Forelimb muscle (tissue), 1 donor: Measurements from ENCODE around the gene SNAPC4. TPM values are rescaled to one million over a fixed set of nuclear protein-coding genes. Genes with fewer than 3 reads are reported as not detected.
"Not testable (repeated sequence)": the region's sequence is repeated elsewhere in the genome, so short reads cannot be mapped to it uniquely, and the experiment has no call there.

ENCODE experiments used
- DNase-seq: peaks from one replicate; pipeline ENCODE4 v3.0.0-alpha.2; 2013; ENCODE audit warnings: low read depth
- polyA plus RNA-seq: library from polyadenylated mRNA; unstranded; fragments of 120-200 nt; gene quantifications from one replicate; pipeline ENCODE4 v1.2.1, GENCODE V29; 2013; ENCODE audit not compliant: insufficient read length

Gene SNAPC4
- polyA plus RNA-seq, 1 donor, result 5.4 TPM

GRCh38 chr9:136410500-136411287 lies 10.7 kb upstream of the SNAPC4 start, which contains the start of the genes ENTR1 and PMPCA:
Gene ENTR1 (minus strand): TSS chr9:136410614. CDS start chr9:136410397, 217 bp downstream.
Gene PMPCA (plus strand): TSS chr9:136410658. CDS start chr9:136410669, 11 bp downstream.
- peak; percentile 62 for DNase-seq

DNA sequence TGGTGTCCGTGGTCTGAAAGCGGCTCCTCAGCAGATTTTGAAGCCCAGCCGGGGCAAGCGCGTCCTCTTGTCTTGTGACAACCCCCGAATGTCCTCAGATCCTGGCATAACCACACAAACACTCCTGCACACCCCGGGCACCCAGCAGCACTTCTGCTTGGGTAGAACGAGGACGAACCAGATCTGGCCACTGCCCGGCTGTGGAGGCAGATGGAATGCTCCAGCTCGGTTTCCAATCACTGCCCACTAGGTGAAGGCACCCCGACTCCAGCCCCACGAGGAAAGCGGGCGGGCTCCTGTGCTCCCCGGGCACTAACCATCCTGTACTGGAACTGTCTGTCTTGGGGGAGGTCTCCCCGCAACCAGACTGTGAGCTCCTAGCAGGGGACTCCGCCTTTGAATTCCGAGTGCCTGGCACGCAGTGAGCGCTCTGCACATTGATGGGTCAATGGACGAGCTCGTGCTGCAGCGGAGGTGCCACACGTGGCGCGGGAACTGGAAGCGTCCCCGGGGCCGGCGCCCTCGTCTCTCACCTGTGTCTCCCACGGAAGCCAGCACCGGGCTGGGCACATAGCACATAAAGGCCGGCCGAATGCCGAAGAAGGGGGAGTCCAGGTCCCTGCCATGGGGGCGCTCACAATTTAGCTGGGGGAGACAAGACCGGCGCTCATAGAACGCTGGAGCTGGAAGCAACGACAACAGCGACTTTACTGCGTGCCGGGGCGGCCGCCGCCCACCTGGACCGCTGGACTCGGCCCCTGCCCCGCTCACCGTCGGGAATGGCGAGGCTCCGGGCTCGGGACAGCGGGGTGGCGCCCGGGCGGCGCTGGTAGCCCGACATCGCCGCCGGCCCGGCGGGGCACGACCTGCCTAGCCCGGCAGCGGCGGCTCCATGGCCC lies 9.8 kb upstream of the SNAPC4 start:
- no peak for DNase-seq

DNA sequence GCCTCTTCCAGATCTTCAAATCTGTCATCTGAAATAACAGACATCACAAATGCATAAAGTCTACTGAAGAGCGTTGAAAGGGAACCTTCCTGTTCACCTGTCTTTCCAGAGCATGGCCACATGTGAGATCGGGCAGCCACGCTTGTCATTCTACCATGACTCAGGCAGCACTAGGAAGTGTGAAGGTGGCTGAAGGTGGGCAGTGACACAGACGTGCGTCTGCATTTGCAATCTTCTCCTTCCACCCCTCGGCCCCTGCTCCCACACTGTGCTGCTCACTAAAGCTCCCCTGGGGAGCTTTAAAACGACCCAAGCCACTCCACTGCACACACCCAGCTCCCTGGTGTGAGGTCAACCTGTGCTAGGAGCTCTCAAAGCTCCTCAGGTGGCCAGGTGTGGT lies 7.9 kb upstream of the SNAPC4 start:
- DNase-seq, result no peak

GRCh38 chr9:136407061-136407460 lies 7.1 kb upstream of the SNAPC4 start:
- not testable (repeated sequence) for DNase-seq

DNA sequence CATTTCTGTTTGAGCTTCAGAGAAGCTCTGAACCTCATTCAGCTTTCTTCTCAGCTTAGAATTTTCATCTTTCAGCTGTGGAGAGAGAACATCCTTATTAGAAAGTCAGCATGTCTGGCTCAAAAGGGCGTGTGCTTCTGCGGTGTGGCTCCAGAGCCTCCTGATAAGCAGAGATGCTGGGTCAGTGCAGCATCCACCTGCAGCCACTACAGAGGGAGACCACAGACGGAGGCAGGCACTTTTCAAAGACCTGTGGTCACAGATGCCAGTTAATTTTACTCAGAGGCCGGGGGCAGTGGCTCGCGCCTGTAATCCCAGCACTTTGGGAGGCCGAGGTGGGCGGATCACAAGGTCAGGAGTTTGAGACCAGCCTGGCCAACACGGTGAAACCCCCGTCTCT lies 5.9 kb upstream of the SNAPC4 start:
- DNase-seq, result not testable (repeated sequence)

- DNase-seq, result no peak
Measured at GRCh38 chr9:136405481-136405880, 5.5 kb upstream of the SNAPC4 start.

GRCh38 chr9:136404801-136405136 lies 4.8 kb upstream of the SNAPC4 start:
- no peak for DNase-seq

DNA sequence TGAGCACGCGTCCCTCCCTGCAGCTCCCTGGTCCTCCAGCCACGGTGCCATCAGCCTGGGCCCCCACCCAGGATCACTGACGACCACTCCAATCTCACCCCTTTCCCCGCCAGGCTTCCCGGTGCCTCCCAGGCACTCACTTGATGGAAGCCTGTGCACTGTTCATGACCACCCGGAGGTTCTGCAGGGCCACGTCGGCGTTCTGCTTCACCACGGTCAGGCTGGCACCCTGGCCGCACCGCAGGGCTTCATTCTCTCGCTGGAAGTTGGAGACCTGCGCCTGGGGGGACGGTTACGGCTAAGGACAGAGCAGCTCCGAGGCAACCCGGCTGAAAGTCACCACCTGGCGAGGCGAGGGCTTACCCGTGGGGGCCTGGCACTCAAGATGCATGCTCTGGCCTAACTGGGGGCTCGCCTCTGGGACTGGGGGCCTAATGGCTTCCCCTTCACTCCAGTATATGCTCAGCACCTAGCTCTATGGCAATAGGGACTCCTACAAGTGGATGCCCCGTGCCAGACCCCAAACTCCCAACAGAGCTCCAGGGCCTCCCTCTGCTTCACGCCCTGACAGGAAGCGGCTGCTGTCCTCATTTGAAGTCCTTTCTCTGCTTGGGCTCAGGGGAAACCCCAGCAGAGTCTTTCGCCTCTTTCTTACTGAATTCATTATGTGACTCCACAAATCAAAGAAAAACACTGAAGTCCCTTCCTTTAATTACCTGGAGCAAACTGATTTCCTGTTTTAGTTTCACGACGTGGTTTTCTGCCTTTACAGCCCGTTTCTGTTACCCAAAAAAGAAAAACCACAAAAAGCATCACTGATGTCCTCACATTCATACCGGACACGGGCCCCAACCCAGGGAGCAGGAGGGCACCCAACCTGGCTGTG lies 4.2 kb upstream of the SNAPC4 start:
- DNase-seq, result no peak

- DNase-seq, result no peak
Measured at GRCh38 chr9:136403538-136403914, 3.6 kb upstream of the SNAPC4 start.

- DNase-seq, result no peak
Measured at GRCh38 chr9:136402067-136402466, 2.1 kb upstream of the SNAPC4 start.

DNA sequence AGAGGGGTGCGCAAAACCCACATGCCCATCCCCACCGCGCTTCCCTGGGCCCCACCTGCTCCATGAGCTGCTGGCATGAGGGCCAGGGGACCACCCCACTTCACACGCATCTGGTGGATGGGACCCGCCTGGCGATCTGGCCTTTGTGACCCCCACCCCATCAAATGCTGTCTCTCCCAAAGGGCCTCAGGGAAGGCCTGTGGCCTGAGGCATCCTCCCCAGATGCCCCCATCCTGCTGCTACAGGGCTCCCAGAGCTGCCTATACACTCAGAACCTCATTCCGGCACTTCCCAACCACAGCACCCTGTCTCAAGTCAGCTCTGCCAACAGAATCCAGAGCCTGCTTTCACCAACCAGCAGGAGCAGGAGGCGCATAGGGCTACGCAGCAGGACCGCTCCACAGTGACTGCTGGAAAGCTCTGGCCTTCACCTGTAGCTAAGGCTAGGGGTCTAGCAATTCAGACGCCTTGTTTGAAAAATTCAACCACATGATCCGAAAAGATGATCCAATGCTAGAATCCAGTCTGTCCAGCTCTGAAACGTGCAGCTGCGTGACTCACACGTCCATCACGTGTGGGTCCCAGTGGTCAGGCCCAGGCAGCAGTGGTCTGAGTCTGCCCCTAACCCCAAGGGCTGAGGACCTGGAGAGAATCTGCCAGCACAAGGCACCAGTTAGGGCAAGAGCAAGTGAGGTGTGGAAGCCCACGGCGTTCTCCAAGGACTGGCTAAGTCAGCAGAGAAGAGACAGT lies 1.4 kb upstream of the SNAPC4 start:
- no peak for DNase-seq

GRCh38 chr9:136399176-136400037 lies 563 bp downstream of the SNAPC4 start:
- no peak for DNase-seq

GRCh38 chr9:136398286-136398685 lies 1.7 kb downstream of the SNAPC4 start:
- no peak for DNase-seq

GRCh38 chr9:136397643-136398042 lies 2.3 kb downstream of the SNAPC4 start:
- no peak for DNase-seq

DNA sequence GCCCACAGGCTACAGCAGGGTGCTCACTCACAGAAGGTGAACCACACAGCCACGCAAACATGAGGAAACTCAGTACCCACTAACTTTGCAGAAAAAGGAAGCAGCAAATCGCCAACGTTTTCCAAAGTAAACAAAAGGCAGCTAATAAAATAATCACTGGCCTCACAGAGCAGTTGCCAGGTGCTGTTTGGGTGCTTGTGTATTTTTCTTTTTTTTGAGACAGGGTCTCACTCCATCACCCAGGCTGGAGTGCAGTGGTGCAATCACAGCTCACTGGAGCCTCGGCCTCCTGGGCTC lies 3.8 kb downstream of the SNAPC4 start:
- no peak for DNase-seq

- no peak for DNase-seq
Measured at GRCh38 chr9:136395345-136396218, 4.4 kb downstream of the SNAPC4 start.

DNA sequence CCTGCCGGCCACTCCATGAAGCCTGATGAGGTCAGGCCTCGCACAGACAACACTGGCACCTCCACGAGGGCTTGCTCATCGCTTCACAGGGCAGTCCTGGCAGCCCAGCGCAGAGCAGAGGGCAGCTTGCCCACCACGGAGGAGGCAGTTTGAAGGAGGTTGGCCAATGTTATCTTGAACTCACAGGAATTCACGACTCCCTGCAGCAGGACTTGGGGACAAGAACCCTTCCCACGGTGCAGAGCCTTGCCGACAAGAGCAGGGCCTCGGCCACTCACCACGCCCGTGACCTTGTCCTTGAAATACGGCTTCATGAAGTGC lies 5.0 kb downstream of the SNAPC4 start:
- DNase-seq, result no peak

DNA sequence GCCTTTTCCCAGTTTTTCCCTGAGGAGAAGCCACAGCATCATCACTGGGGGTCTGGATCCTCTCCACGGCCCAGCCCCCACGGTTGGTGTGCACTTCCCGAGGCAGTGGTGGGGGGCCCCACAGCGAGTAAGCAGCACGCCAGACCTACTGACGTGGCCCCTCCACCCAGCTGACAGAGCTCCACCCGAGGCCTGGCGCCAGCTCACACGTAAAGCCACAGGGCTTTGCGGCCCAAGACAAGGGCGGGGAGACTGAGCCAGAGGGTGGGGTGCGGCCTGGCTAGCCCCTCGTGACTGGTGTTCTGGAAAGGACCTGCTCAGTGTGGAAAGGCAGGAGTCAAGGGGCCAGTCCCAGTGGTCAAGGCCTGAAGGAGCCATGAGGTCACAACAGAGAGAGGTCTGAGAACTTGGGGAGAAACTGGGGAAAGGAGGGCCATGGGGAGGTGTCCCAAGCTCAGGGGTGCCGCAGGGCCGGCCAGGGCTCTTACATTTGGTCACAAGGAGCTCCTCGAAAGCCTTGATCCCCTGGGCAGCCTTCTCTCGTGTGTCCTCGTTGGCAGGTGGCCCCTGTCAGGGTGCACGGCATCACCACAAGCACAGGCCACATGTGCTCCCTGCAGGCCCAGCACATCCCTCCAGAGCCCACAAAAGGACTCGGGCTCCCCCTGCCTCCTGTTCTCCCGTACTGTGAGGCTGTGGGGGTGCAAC lies 5.5 kb downstream of the SNAPC4 start:
- DNase-seq, result no peak

GRCh38 chr9:136393531-136393930 lies 6.4 kb downstream of the SNAPC4 start:
- no peak for DNase-seq
